ENCODE results near the gene PRM2. TPM values are rescaled to one million over a fixed set of nuclear protein-coding genes. Genes with fewer than 3 reads are reported as not detected.

PRM2 gene
- total and polyA plus RNA-seq, 2 of the 8 experiments (the other 6 are each of a cell fraction or from before 2014, with no cell fraction given), result not detected

GRCh38 chr16:11289202-11289601, 12.9 kb upstream of the PRM2 start:
- H3K79me2 ChIP-seq (ENCODE audit: control insufficient read depth in 1 of 2, insufficient read depth in 2 of 2, low read length in 2 of 2), result no peaks in the 10 kb centered on the region
- H2AFZ ChIP-seq (ENCODE audit: low read length), result no peak overlapping the region
- CTCF ChIA-PET (ENCODE audit: partially characterized antibody), result interaction anchor here (1.1 to 1.6 kb wide), 3 partner anchors 16 to 67 kb away, joined by 3 to 5 read pairs (median 3); partner anchors contain the start of genes PRM3 and SOCS1
- TF ChIP-seq E2F6 (IDR thresholded peaks at IDR 0.05), result no peak
- TF ChIP-seq YY1 (IDR thresholded peaks at IDR 0.05; ENCODE audit: low read depth, low read length), result no peak
- no peak for TF ChIP-seq SIN3A (conservative IDR thresholded peaks at IDR 0.05 in 1 of 2, IDR thresholded peaks at IDR 0.05 in 1 of 2; ENCODE audit: low read depth in 1 of 2, low read length in 2 of 2)
- TF ChIP-seq KDM1A (IDR thresholded peaks at IDR 0.05; ENCODE audit: borderline replicate concordance, low read length), result no peak

More at GRCh38 chr16:11289202-11289601, 12.9 kb upstream of the PRM2 start:
- H4K5ac ChIP-seq (ENCODE audit: insufficient read length, low read depth, low read length), result no peak overlapping the region
- no peak overlapping the region for H3K4ac ChIP-seq (replicated peaks; ENCODE audit: insufficient read length, low read depth, low read length)
- H3K9me3 ChIP-seq (ENCODE audit: insufficient read depth in 2 of 2, low read depth in 1 of 2, low read length in 1 of 2), result no peaks in the 10 kb centered on the region; a peak in 1 of 4 replicates
- H4K20me1 ChIP-seq (replicated peaks in 1 of 2; ENCODE audit: control insufficient read depth in 1 of 2, insufficient read depth in 2 of 2, low read length in 2 of 2), result no peaks in the 10 kb centered on the region
- H3K9ac ChIP-seq (replicated peaks in 1 of 4; ENCODE audit: extremely low read depth in 1 of 4, low read depth in 3 of 4, low read length in 3 of 4), result no peak overlapping the region
- H3K4me2 ChIP-seq (ENCODE audit: insufficient read depth in 1 of 2, low read depth in 2 of 2, low read length in 2 of 2), result no peak overlapping the region
- H3K79me1 ChIP-seq (ENCODE audit: low read depth, low read length), result no peaks in the 10 kb centered on the region
- H3K4me1 ChIP-seq (replicated peaks in 1 of 4; ENCODE audit: control insufficient read depth in 3 of 4, insufficient read depth in 4 of 4, low read length in 3 of 4), result peaks cover 0 to 6% (median under 1%) of the 10 kb centered on the region in 4 experiments; a peak in 4 of 7 replicates
- POLR2A ChIA-PET (ENCODE audit: partially characterized antibody), result interaction anchor here (1.2 to 1.5 kb wide), 2 partner anchors 15 to 32 kb away, joined by 3 to 4 read pairs; partner anchors contain the start of gene PRM3
- DNase-seq (ENCODE audit: low read depth in 1 of 2, low spot score in 2 of 2) (no peak), FAIRE-seq (no peak)
- H3K27ac ChIP-seq (ENCODE audit: low read depth, low read length), result no peak overlapping the region
- H3K36me3 ChIP-seq (ENCODE audit: control insufficient read depth in 2 of 4, insufficient read depth in 4 of 4, low read length in 3 of 4), result no peaks in the 10 kb centered on the region
- H2BK20ac ChIP-seq (ENCODE audit: low read length), result no peak overlapping the region
- no peak overlapping the region for H2BK15ac ChIP-seq (ENCODE audit: low read length)
- no peak overlapping the region for H3K23ac ChIP-seq (ENCODE audit: insufficient read length)
- H3K18ac ChIP-seq (ENCODE audit: extremely low read depth, low read length), result no peak overlapping the region
- 100% methylated on average over 2 of the region's 2 CpGs; no CpG with 5 or more reads in 1 of the 2 experiments for WGBS, 2 experiments (ENCODE audit: extremely low coverage in 1 of 2, insufficient coverage in 1 of 2, insufficient read length in 1 of 2, insufficient replicate concordance in 2 of 2, low coverage in 1 of 2, low lambda C conversion rate in 2 of 2, missing lambda C conversion rate in 1 of 2)
- no peak overlapping the region for H3K14ac ChIP-seq (ENCODE audit: insufficient read length)
- H3K56ac ChIP-seq (replicated peaks; ENCODE audit: insufficient read length, low read depth, low read length), result no peak overlapping the region
- no peak overlapping the region for H2AK5ac ChIP-seq (ENCODE audit: low read depth, low read length)
- H4K91ac ChIP-seq (replicated peaks; ENCODE audit: insufficient read length, low read length), result no peak overlapping the region
- no peak overlapping the region for H4K8ac ChIP-seq (ENCODE audit: extremely low read depth, insufficient read depth, low read length)
- H3K23me2 ChIP-seq (ENCODE audit: low read depth, low read length), result no peaks in the 10 kb centered on the region
- H2BK5ac ChIP-seq (ENCODE audit: low read depth, low read length), result no peak overlapping the region
- no peak overlapping the region for H3K4me3 ChIP-seq (ENCODE audit: extremely low read depth in 1 of 4, insufficient read depth in 2 of 4, low read depth in 3 of 4, low read length in 4 of 4)
- H3K27me3 ChIP-seq (replicated peaks in 1 of 4; ENCODE audit: control insufficient read depth in 3 of 4, extremely low read depth in 1 of 4, insufficient read depth in 3 of 4, low read length in 3 of 4), result peaks cover 0 to 2% (median 1%) of the 10 kb centered on the region in 4 experiments; a peak in 1 of 7 replicates
- no peak overlapping the region for H2BK120ac ChIP-seq (replicated peaks; ENCODE audit: low read depth, low read length)
- no peak overlapping the region for H2BK12ac ChIP-seq (ENCODE audit: low read depth, low read length)

Measured in H1 (cell line).